Suprapubic skin (tissue), 4 donors: ENCODE data around the gene SMOC2.

Experiments
- CTCF ChIP-seq, 2 donors: fragments of 200-600 bp in 1 of 2; fragments of 450-650 bp in 1 of 2; sonication (generic) in 1 of 2; IDR thresholded peaks; one replicate each; pipeline ENCODE4 v1.5.1; 2016 to 2019; ENCODE audit warnings: antibody characterized with exemption in 2 of 2, mild to moderate bottlenecking in 1 of 2, moderate library complexity in 1 of 2
- EP300 ChIP-seq: sonication (generic); formaldehyde crosslinking; IDR thresholded peaks from one replicate; pipeline ENCODE4 v1.6.1; 2017; ENCODE audit warnings: antibody characterized with exemption
- POLR2A ChIP-seq, 2 donors: fragments of 450-650 bp; IDR thresholded peaks; one replicate each; pipeline ENCODE4 v1.6.1; 2017; ENCODE audit warnings: antibody characterized with exemption in 2 of 2, mild to moderate bottlenecking in 2 of 2, moderate library complexity in 2 of 2
- POLR2AphosphoS5 ChIP-seq, 3 donors: sonication (generic); formaldehyde crosslinking; IDR thresholded peaks; one replicate each; pipeline ENCODE4 v1.6.1; 2017; ENCODE audit warnings: antibody characterized with exemption in 3 of 3

- TF ChIP-seq POLR2A (IDR thresholded peaks at IDR 0.05) (no peak), CTCF (IDR thresholded peaks at IDR 0.05) (no peak), EP300 (no peak), POLR2AphosphoS5 (IDR thresholded peaks at IDR 0.05) (no peak)
Observed at GRCh38 chr6:168662301-168662936, 221.4 kb downstream of the SMOC2 start.
